Smooth muscle cell (in vitro differentiated cells): ENCODE results near the gene PRKRIP1. TPM values are rescaled to one million over a fixed set of nuclear protein-coding genes. Genes with fewer than 3 reads are reported as not detected.

Experiments used
- DNase-seq: peaks from one replicate; lab custom pipeline; 2025; ENCODE audit not compliant: unreplicated experiment; lab: John Stamatoyannopoulos, UW
- H2AFZ ChIP-seq: fragments of 200-600 bp; sonication (generic); 2 replicates; pipeline ENCODE4 v1.6.0; 2016; ENCODE audit warnings: antibody characterized with exemption, low read depth, mild to moderate bottlenecking
- H3F3A ChIP-seq: fragments of 200-600 bp; sonication (generic); 2 replicates; pipeline ENCODE4 v1.6.0; 2017; ENCODE audit warnings: antibody characterized with exemption, low read depth
- H3K27ac ChIP-seq: fragments of 200-600 bp; sonication (generic); 2 replicates; pipeline ENCODE4 v1.5.1; 2016; ENCODE audit warnings: low read depth, mild to moderate bottlenecking
- H3K27me3 ChIP-seq: fragments of 200-600 bp; sonication (generic); 2 replicates; pipeline ENCODE4 v1.6.1; 2016; ENCODE audit warnings: low read depth, mild to moderate bottlenecking
- H3K36me3 ChIP-seq: fragments of 200-600 bp; sonication (generic); 2 replicates; pipeline ENCODE4 v1.5.1; 2016; ENCODE audit warnings: low read depth
- H3K4me1 ChIP-seq: fragments of 200-600 bp; sonication (generic); 2 replicates; pipeline ENCODE4 v1.5.1; 2016; ENCODE audit warnings: low read depth
- H3K4me2 ChIP-seq: fragments of 200-600 bp; sonication (generic); 2 replicates; pipeline ENCODE4 v1.6.0; 2016; ENCODE audit warnings: mild to moderate bottlenecking
- H3K4me3 ChIP-seq: fragments of 200-600 bp; sonication (generic); 2 replicates; pipeline ENCODE4 v1.5.1; 2016; ENCODE audit warnings: mild to moderate bottlenecking
- H3K79me2 ChIP-seq: fragments of 200-600 bp; sonication (generic); 2 replicates; pipeline ENCODE4 v1.6.0; 2016; ENCODE audit warnings: low read depth, mild to moderate bottlenecking
- H3K9ac ChIP-seq: fragments of 200-600 bp; sonication (generic); 2 replicates; pipeline ENCODE4 v1.6.0; 2016; ENCODE audit warnings: low read depth
- H3K9me3 ChIP-seq: fragments of 200-600 bp; sonication (generic); replicated peaks from 2 replicates; pipeline ENCODE4 v1.5.1; 2016; ENCODE audit warnings: low read depth
- H4K20me1 ChIP-seq: fragments of 200-600 bp; sonication (generic); 2 replicates; pipeline ENCODE4 v1.6.0; 2016; ENCODE audit warnings: low read depth
- CTCF ChIP-seq: fragments of 200-600 bp; sonication (generic); IDR thresholded peaks from 2 replicates; pipeline ENCODE4 v1.5.1; 2017; ENCODE audit warnings: borderline replicate concordance, mild to moderate bottlenecking, antibody characterized with exemption; ENCODE audit not compliant: insufficient read depth, poor library complexity, severe bottlenecking
- WGBS: methylation state at CpG from one replicate; pipeline ENCODE4 v1.1.7; 2016; ENCODE audit warnings: low lambda C conversion rate; 5-methylcytosine and 5-hydroxymethylcytosine counted together
- polyA plus RNA-seq: library from polyadenylated mRNA; unstranded; fragments of >200 nt; fragmentation: Nextera tagmentation; extraction: Ambion mirVana; gene quantifications from 2 replicates; pipeline ENCODE4 v1.2.1, GENCODE V29; 2016
- total RNA-seq: library from RNA; depleted of rRNA; stranded (reverse); fragments of >200 nt; gene quantifications from 2 replicates; pipeline ENCODE4 v1.2.3, GENCODE V29; 2014

Gene PRKRIP1
- total and polyA plus RNA-seq, 2 experiments from 2014 or later = 14.3 to 34.5 TPM

GRCh38 chr7:102439963-102440795 lies 44.0 kb downstream of the PRKRIP1 start:
- Histone ChIP-seq H3K4me2 (peak overlapping the region; percentile 54), H3F3A (no peaks in the 10 kb centered on the region), H3K9ac (peak overlapping the region; percentile 43), H4K20me1 (no peaks in the 10 kb centered on the region), H3K79me2 (peaks cover 8% of the 10 kb centered on the region), H2AFZ (no peak overlapping the region), H3K36me3 (no peaks in the 10 kb centered on the region), H3K9me3 (no peaks in the 10 kb centered on the region), H3K4me1 (peaks cover 9% of the 10 kb centered on the region), H3K27me3 (no peaks in the 10 kb centered on the region), H3K4me3 (no peak overlapping the region), H3K27ac (peak overlapping the region; percentile 80)
- peak; percentile 17 for DNase-seq
- WGBS = 53% methylated on average over 17 of the region's 17 CpGs
- TF ChIP-seq CTCF = no peak

DNA sequence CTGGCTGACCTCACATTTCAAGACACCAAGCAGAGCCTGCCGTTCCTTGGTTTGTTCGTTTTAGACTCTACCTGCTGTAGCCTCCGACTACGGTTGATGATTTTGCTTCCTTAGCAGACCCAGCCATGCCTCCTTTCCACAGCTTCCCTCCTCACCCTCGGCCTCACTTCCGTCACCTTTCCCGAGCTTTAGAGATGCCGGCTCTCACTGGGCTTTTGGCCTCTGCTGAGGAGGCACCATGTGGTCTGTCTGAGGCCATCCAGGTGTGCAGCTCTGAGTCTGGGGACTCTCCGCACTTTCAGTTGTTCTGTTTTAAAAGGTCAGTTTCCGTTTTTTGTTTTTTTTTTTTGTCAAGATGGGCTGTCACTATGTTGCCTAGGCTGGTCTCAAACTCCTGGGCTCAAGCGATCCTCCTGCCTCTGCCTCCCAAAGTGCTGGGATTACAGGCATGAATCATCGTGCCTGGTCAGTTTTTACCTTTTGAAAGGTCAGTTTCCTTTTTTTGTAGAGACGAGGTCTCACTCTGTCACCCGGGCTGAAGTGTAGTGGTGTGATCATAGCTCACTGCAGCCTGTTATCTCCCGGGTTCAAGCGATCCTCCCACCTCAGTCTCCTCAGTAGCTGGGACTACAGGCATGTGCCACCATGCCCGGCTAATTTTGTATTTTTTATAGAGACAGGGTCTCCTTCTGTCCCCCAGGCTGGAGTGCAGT lies 49.0 kb downstream of the PRKRIP1 start:
- no peaks in the 10 kb centered on the region for H3K9me3 ChIP-seq
- no peak overlapping the region for H2AFZ ChIP-seq
- DNase-seq = no peak
- no peak overlapping the region for H3K9ac ChIP-seq
- no peak overlapping the region for H3K27ac ChIP-seq
- no peaks in the 10 kb centered on the region for H3K27me3 ChIP-seq
- H3K36me3 ChIP-seq = no peaks in the 10 kb centered on the region
- no peak overlapping the region for H3K4me3 ChIP-seq
- 97% methylated on average over 17 of the region's 17 CpGs for WGBS
- no peak for TF ChIP-seq CTCF
- H4K20me1 ChIP-seq = peaks cover 11% of the 10 kb centered on the region
- H3K79me2 ChIP-seq = no peaks in the 10 kb centered on the region
- no peaks in the 10 kb centered on the region for H3F3A ChIP-seq
- peaks cover 3% of the 10 kb centered on the region for H3K4me1 ChIP-seq
- no peak overlapping the region for H3K4me2 ChIP-seq

GRCh38 chr7:102445674-102446071 lies 49.5 kb downstream of the PRKRIP1 start:
- Histone ChIP-seq H3K79me2 (no peaks in the 10 kb centered on the region), H3K4me3 (no peak overlapping the region), H3K27ac (no peak overlapping the region), H3K4me1 (no peaks in the 10 kb centered on the region), H3K36me3 (no peaks in the 10 kb centered on the region), H4K20me1 (peaks cover 11% of the 10 kb centered on the region), H2AFZ (no peak overlapping the region), H3F3A (no peaks in the 10 kb centered on the region), H3K27me3 (no peaks in the 10 kb centered on the region), H3K9ac (no peak overlapping the region), H3K9me3 (no peaks in the 10 kb centered on the region), H3K4me2 (no peak overlapping the region)
- WGBS = 98% methylated on average over 2 of the region's 2 CpGs
- DNase-seq = no peak
- TF ChIP-seq CTCF = no peak
